Mammary epithelial cell (primary cell): ENCODE data around the gene GSG1L.

ENCODE experiments used
- EZH2 ChIP-seq: IDR thresholded peaks from 2 replicates; pipeline ENCODE4 v1.6.1; 2012; ENCODE audit warnings: low read length, inconsistent platforms, borderline replicate concordance
- TF ChIP-seq, protein P1 (sequence below), 2 donors: IDR thresholded peaks in 1 of 2; conservative IDR thresholded peaks in 1 of 2; 2 replicates each; pipeline ENCODE4 v1.5.1; 2011 to 2012; ENCODE audit warnings: inconsistent platforms in 2 of 2, low read length in 2 of 2, mild to moderate bottlenecking in 2 of 2, control low read depth in 1 of 2, low read depth in 1 of 2; ENCODE audit not compliant: insufficient read depth in 1 of 2; ENCODE audit errors: extremely low read depth in 1 of 2

DNA sequence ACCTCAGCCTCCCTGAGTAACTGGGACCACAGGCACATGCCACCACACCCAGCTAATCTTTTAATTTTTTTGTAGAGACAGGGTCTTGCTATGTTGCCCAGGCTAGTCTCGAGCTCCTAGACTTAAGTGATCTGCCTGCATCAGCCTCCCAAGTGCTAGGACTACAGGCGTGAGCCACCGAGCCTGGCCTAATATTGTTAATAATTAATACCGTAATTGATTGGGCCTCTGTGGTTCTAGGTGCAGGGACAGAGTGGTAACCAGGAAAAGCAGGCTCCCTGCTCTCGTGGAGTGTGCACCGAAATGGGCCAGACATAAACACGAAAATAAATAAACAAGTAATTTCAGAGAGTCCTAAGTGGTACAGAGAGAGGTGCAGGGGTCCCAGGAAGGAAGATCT, 241.0 kb downstream of the GSG1L start:
- no peak for TF ChIP-seq EZH2
- TF ChIP-seq, protein P1, sequence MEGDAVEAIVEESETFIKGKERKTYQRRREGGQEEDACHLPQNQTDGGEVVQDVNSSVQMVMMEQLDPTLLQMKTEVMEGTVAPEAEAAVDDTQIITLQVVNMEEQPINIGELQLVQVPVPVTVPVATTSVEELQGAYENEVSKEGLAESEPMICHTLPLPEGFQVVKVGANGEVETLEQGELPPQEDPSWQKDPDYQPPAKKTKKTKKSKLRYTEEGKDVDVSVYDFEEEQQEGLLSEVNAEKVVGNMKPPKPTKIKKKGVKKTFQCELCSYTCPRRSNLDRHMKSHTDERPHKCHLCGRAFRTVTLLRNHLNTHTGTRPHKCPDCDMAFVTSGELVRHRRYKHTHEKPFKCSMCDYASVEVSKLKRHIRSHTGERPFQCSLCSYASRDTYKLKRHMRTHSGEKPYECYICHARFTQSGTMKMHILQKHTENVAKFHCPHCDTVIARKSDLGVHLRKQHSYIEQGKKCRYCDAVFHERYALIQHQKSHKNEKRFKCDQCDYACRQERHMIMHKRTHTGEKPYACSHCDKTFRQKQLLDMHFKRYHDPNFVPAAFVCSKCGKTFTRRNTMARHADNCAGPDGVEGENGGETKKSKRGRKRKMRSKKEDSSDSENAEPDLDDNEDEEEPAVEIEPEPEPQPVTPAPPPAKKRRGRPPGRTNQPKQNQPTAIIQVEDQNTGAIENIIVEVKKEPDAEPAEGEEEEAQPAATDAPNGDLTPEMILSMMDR (conservative IDR thresholded peaks at IDR 0.05 in 1 of 2, IDR thresholded peaks at IDR 0.05 in 1 of 2; ENCODE audit: extremely low read depth in 1 of 2, insufficient read depth in 1 of 2, low read depth in 1 of 2, low read length in 2 of 2): no peak
